K562 (cell line): Measurements from ENCODE around the gene GNAS-AS1.

Experiments
- CHD4 ChIP-seq: fragments of 200-600 bp; sonication (generic); IDR thresholded peaks from 3 replicates; pipeline ENCODE4 v1.6.1; 2012; ENCODE audit warnings: low read depth, mild to moderate bottlenecking, mixed read lengths, low read length, inconsistent platforms; ENCODE audit not compliant: insufficient read depth, insufficient replicate concordance, poor library complexity, severe bottlenecking
- EZH2 ChIP-seq: IDR thresholded peaks from 2 replicates; pipeline ENCODE4 v1.6.1; 2012; ENCODE audit warnings: low read depth, mild to moderate bottlenecking, inconsistent platforms, low read length, borderline replicate concordance
- LARP7 ChIP-seq: fragments of 450-650 bp; IDR thresholded peaks from 2 replicates; pipeline ENCODE4 v1.6.1; 2016
- UBTF ChIP-seq, 2 experiments: IDR thresholded peaks; 2 replicates each; pipeline ENCODE4 v1.6.1; 2012; ENCODE audit warnings: improper control_type of control experiment in 2 of 2, low read depth in 2 of 2, low read length in 2 of 2, borderline replicate concordance in 1 of 2
- ZNF232 ChIP-seq: sonication (generic); formaldehyde crosslinking; IDR thresholded peaks from 2 replicates; pipeline ENCODE4 v1.8.0; 2022; ENCODE audit warnings: mild to moderate bottlenecking, missing genetic modification reagents
- TF ChIP-seq, protein P1 (sequence below): sonication (generic); formaldehyde crosslinking; IDR thresholded peaks from 2 replicates; pipeline ENCODE4 v1.4.0; 2020; ENCODE audit warnings: mild to moderate bottlenecking, missing genetic modification reagents

DNA sequence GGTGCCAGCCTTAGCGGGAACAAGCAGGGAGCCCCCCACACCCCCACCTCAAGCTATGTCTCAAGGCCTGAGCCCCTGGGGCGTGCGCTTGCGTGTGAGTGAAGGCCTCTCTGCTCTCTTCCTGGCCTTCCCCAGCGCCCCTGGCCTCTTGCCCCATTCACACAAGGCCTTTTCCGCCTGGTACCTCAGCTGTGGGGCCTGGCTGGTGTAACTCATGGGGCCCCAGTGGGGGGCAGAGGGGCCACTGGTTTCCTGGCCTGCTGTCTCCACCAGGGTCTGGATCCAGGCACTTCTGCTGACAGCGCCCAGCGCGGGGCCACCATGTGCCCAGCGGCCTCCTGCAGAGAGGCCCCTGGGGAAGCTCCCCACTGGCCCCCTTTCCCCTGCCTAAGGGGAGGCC is 34.7 kb downstream of the GNAS-AS1 start:
- no peak for TF ChIP-seq UBTF (IDR thresholded peaks at IDR 0.05; ENCODE audit: borderline replicate concordance in 1 of 2, low read depth in 2 of 2, low read length in 2 of 2)
- TF ChIP-seq LARP7, result no peak
- TF ChIP-seq, protein P1, sequence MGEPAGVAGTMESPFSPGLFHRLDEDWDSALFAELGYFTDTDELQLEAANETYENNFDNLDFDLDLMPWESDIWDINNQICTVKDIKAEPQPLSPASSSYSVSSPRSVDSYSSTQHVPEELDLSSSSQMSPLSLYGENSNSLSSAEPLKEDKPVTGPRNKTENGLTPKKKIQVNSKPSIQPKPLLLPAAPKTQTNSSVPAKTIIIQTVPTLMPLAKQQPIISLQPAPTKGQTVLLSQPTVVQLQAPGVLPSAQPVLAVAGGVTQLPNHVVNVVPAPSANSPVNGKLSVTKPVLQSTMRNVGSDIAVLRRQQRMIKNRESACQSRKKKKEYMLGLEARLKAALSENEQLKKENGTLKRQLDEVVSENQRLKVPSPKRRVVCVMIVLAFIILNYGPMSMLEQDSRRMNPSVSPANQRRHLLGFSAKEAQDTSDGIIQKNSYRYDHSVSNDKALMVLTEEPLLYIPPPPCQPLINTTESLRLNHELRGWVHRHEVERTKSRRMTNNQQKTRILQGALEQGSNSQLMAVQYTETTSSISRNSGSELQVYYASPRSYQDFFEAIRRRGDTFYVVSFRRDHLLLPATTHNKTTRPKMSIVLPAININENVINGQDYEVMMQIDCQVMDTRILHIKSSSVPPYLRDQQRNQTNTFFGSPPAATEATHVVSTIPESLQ (CRISPR knock-in tag), result no peak
- TF ChIP-seq CHD4, result no peak
- no peak for TF ChIP-seq EZH2
- no peak for TF ChIP-seq ZNF232 (CRISPR knock-in tag)
